CD4-positive, alpha-beta T cell treated with Interleukin-17A for 4 hours (primary cell): ENCODE data around the gene SPRN.
"Not testable (repeated sequence)": the region's sequence is repeated elsewhere in the genome, so short reads cannot be mapped to it uniquely, and the experiment has no call there.

ENCODE experiments used
- DNase-seq: peaks from one replicate; pipeline ENCODE4 v3.0.0-alpha.2; 2020; ENCODE audit warnings: mixed read lengths

Gene SPRN

GRCh38 chr10:133405272-133405671 lies 19.2 kb downstream of the SPRN start:
- no peak for DNase-seq

DNA sequence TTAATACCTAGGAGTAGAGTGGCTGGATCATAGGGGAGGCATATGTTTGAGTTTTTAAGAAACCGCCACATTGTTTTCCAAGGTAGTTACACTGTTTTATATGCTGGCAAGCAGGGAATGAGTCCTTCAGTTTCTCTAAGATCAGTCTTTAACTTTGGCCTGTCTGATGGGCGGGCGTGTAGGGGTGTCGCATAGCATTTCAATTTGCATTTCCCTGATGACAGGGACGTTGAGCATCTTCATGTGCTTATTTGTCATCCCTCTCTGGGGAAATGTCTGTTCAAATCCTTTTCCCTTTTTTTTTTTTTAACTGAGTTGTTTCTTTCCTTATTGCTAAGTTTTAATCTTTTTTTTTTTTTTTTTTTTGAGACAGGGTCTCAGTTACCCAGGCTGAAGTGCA lies 20.6 kb downstream of the SPRN start:
- DNase-seq: no peak

GRCh38 chr10:133403359-133403758 lies 21.1 kb downstream of the SPRN start:
- no peak for DNase-seq

GRCh38 chr10:133401981-133402725 lies 22.3 kb downstream of the SPRN start:
- DNase-seq: no peak

GRCh38 chr10:133401500-133401899 lies 22.9 kb downstream of the SPRN start:
- DNase-seq: no peak

GRCh38 chr10:133400624-133401424 lies 23.6 kb downstream of the SPRN start:
- DNase-seq: no peak

- no peak for DNase-seq
Observed at GRCh38 chr10:133399123-133399601, 25.3 kb downstream of the SPRN start.

DNA sequence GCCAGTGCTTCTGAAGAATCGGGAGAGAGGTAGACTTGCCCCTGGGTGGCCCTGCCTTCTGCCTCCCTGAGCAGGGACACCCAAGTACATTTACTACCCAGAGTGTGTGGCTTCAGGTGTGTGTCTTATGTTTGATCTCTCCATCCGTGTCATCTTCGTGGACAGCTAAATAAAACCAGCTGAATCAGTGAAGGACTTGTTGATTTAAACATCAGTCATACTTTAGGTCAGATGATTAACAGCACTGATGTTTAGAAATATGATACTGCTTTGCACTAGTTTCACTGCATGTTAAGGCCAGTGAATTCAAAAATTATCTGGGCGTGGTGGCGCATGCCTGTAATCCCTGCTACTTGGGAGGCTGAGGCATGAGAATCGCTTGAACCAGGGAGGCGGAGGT lies 26.5 kb downstream of the SPRN start:
- DNase-seq: no peak

DNA sequence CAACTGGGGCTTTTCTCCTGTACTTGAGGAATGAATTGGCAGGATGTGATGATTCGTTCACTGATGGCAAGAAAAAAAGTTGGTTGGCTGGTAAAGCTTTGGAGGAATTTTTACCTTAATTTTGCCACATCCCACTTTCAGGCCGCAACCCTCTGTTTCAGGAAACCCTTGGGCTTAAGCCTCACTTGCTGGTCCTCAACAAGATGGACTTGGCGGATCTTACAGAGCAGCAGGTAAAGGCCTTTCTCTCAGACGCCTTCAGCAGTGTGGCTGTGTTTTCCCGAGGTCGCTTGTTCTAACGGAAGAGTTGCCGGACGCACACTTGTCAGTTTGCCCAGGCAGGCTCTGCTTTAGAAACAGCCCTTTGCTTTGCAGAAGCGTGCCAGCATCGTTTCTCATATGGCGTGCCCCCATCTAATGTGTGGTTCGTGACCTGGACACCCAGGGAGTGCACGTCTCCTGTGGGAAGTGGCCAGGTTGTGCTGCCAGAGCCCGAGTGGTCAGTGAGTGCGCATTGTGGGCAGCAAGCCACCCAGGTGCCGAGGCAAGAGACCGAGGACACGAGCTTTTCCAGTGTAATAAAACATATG lies 28.3 kb downstream of the SPRN start:
- DNase-seq: no peak

- no peak for DNase-seq
Observed at GRCh38 chr10:133394801-133395221, 29.6 kb downstream of the SPRN start.

DNA sequence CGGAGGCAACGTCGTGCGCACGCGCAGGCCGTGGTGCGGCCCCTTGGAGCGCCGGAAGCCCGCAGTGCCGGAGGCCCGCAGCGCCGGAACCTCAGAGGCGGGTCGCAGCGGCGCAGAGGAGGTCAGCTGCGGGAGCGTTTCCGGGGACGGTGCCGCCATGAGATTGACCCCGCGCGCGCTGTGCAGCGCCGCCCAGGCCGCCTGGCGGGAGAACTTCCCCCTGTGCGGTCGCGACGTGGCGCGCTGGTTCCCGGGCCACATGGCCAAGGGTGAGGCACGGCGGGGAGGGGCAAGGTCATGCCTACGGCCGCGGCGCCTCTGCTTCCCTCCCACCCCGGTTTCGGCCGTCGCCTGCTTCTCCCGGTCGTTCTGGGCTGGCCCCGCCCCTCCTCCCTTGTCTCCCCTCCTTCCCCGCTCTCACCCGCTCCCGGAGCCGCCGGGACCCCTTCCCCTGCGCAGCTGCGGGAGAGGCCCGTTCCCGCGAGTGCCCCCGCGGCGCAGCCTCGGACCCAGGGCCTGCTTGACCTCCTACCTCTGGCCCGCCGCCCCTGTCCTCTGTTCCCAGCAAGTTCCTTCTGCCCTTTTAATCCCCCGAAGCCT lies 30.3 kb downstream of the SPRN start, which contains the start of gene MTG1:
MTG1 (plus strand) TSS at position 94 of the 600 bp plus-strand sequence; CDS start at position 158, 64 bp downstream.
- no peak for DNase-seq

DNA sequence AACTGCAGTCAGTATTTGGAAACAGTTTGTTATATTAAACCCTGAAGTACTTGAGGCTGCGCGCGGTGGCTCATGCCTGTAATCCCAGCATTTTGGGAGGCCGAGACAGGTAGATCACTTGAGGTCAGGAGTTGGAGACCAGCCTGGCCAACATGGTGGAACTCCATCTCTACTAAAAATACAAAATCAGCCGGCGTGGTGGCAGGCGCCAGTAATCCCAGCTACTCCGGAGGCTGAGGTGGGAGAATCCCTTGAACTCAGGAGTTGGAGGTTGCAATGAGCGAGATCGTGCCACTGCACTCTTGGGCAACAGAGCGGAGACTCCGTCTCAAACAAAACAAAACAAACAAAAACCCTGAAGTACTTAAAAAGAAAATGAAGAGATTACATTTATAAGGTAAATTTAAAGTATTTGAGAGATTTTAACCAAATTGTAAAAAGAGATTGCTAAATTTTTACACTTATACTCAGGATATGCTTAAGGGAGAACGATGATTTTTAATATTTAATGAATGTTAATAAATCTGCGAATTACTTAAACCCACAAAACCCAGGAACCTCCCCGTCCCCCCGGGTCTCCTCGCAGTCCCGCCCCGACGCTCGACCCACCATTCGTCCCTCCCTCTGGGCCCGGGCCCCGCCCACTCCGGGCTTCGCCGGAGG lies 30.9 kb downstream of the SPRN start:
- DNase-seq: peak; percentile 98

DNA sequence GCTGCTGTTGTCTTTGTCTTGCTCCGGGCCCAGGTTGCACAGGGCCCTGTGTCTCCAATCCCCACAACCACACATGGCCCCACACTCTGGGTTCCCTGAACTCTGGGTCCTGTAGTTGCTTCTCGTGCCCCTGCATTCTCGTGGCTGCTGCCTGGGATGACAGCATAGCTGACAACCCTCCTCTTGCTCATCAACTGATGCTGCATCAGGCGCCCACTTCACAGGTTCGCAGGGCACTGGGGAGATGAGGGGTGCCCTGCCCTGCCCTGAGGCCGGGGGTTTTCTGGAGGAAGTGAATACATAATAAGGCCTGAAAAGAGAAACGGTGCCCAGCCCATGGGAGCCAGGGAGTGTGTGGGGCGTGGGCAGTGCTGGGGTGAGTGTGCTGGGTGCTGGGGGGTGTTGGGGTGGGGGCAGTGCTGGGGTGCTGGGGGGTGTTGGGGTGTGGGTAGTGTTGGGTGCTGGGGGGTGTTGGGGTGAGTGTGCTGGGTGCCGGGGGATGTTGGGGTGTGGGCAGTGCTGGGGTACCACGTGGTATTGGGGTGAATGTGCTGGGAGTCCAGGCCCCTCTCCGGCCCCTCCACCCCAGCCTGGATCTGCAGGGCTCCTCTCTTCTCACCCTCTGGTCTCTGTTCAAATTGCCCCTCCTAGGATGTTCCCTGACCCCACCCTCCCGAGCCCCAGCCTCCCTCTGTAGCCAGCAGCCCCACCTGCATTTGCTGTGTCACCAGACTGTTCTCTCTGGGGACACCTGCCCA lies 32.5 kb downstream of the SPRN start:
- DNase-seq: no peak

- no peak for DNase-seq
Observed at GRCh38 chr10:133391249-133391635, 33.2 kb downstream of the SPRN start.

DNA sequence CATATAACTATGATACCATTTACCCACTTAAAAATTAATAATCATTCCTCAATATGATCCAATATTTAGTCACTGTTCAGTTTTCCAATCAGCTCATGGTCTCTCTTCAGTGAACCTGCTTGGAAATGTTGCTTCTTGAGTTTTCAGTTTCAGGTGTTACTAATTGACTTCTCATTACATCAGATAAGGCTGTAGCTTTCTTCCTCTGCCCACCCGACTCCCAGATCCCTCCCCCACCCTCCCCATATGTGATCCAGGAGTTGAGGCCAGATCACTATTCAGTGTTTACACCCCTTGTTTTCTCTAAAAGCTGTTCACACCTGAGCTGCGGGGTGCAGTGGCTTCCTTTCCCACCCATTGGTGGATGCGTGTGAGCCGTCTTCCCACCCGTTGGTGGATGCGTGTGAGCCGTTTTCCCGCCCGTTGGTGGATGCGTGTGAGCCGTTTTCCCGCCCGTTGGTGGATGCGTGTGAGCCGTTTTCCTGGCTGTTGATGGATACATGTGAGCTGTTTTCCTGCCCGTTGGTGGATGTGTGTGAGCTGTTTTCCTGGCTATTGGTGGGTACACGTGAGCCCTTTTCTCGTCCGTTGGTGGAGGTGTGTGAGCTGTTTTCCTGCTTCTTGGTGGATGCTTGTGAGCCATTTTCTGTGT lies 33.7 kb downstream of the SPRN start:
- no peak for DNase-seq

DNA sequence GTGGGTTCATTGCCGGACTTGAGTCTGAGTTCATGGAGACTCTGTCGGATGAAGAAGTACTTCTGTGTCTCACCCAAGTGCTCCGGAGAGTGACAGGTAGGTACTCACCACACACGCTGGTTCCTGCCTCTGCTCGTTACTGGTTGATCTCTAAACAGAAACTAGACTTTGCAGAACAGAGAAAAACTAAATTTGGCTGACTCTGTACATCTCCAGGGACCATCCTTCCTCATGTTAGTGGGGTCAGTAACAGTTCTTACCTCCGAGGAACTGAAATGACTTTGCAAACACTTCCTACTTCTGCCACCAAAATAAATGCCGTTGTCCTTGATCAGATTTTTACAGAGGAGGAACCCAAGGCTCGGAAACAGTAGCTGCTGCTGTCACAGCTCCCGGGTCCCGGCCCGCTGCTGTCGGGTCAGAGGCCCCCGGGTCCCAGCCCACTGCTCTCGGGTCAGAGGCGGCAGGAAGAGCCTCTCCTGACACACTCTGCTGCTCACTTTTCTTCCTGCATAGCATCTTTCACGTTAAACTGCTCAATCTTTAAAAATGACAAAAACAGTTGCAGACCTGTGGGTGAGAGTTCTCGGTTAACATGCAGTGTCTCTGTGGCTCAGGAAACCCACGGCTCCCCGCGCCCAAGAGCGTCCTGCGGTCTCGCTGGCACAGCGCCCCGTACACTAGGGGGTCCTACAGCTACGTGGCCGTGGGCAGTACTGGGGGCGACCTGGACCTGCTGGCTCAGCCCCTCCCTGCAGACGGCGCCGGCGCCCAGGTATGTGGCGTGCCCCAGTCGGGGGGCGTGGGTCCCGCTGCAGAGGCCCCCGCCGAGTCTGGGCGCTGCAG lies 35.2 kb downstream of the SPRN start:
- peak; percentile 63 for DNase-seq

GRCh38 chr10:133388236-133388972 lies 36.0 kb downstream of the SPRN start:
- DNase-seq: no peak

GRCh38 chr10:133386951-133387350 lies 37.5 kb downstream of the SPRN start:
- not testable (repeated sequence) for DNase-seq

DNA sequence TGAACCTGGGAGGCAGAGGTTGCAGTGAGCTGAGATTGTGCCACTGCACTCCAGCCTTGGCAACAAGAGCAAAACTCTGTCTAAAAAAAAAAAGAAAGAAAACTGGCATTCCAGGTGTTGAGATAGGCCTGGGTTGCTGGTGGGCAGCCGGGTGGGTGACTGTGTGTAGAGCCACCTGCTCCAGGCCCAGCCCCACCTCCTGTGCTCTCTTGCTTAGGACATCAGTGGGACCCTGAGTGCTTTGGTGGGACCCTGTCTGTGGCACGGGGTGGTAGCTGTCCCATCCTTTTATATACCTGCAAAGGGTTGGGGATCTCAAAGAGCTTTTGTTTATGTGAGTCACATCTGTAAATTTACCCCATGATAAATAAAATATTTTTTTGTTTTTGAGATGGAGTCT lies 39.2 kb downstream of the SPRN start:
- DNase-seq: no peak

- no peak for DNase-seq
Observed at GRCh38 chr10:133384071-133384470, 40.4 kb downstream of the SPRN start.
